ENCODE results near the gene CADM2.

GRCh38 chr3:85288257-85288656, 329.5 kb downstream of the CADM2 start:
- TF ChIP-seq POLR2A (IDR thresholded peaks at IDR 0.05) (no peak), CTCF (IDR thresholded peaks at IDR 0.05) (no peak)

Measured in thyroid gland (tissue), 4 donors.